T follicular helper cell (primary cell): ENCODE results near the gene USH2A.

ENCODE experiments used
- DNase-seq: peaks from one replicate; pipeline ENCODE4 v3.0.0-alpha.2; 2020; ENCODE audit warnings: low read depth

Gene USH2A

GRCh38 chr1:215704089-215704860 is 719.0 kb downstream of the USH2A start:
- DNase-seq, result no peak

GRCh38 chr1:215682232-215682631 is 741.0 kb downstream of the USH2A start:
- DNase-seq, result no peak

GRCh38 chr1:215681041-215681440 is 742.2 kb downstream of the USH2A start:
- no peak for DNase-seq

GRCh38 chr1:215679231-215679630 is 744.0 kb downstream of the USH2A start:
- no peak for DNase-seq

- DNase-seq, result no peak
Observed at GRCh38 chr1:215677112-215677511, 746.1 kb downstream of the USH2A start.

GRCh38 chr1:215673943-215674342 is 749.3 kb downstream of the USH2A start:
- no peak for DNase-seq

GRCh38 chr1:215672482-215672881 is 750.8 kb downstream of the USH2A start:
- no peak for DNase-seq

- DNase-seq, result no peak
Observed at GRCh38 chr1:215669806-215670491, 753.3 kb downstream of the USH2A start.

GRCh38 chr1:215667761-215668160 is 755.5 kb downstream of the USH2A start:
- DNase-seq, result no peak

GRCh38 chr1:215665215-215665614 is 758.0 kb downstream of the USH2A start:
- DNase-seq, result no peak

- no peak for DNase-seq
Observed at GRCh38 chr1:215661033-215661432, 762.2 kb downstream of the USH2A start.

- no peak for DNase-seq
Observed at GRCh38 chr1:215660259-215660658, 763.0 kb downstream of the USH2A start.

GRCh38 chr1:215657047-215657446 is 766.2 kb downstream of the USH2A start:
- no peak for DNase-seq

GRCh38 chr1:215652371-215652770 is 770.9 kb downstream of the USH2A start:
- no peak for DNase-seq

- DNase-seq, result no peak
Observed at GRCh38 chr1:215651867-215652266, 771.4 kb downstream of the USH2A start.

GRCh38 chr1:215650446-215651149 is 772.6 kb downstream of the USH2A start:
- no peak for DNase-seq

- no peak for DNase-seq
Observed at GRCh38 chr1:215648957-215649356, 774.3 kb downstream of the USH2A start.

- DNase-seq, result no peak
Observed at GRCh38 chr1:215647738-215648137, 775.5 kb downstream of the USH2A start.

GRCh38 chr1:215645861-215646260 is 777.4 kb downstream of the USH2A start:
- DNase-seq, result no peak

GRCh38 chr1:215645182-215645581 is 778.1 kb downstream of the USH2A start:
- DNase-seq, result no peak

- DNase-seq, result no peak
Observed at GRCh38 chr1:215643592-215644321, 779.5 kb downstream of the USH2A start.
